ENCODE data around the gene CDH13.

Gene CDH13

GRCh38 chr16:82621781-82622180, 5.0 kb upstream of the CDH13 start:
- POLR2A ChIA-PET: no interaction called here
- no peak for TF ChIP-seq CTCF (IDR thresholded peaks at IDR 0.05; ENCODE audit: control extremely low read depth, extremely low read depth, low read depth, missing control alignments)
- DNase-seq (ENCODE audit: extremely low spot score): no peak
- CTCF ChIA-PET: no interaction called here

DNA sequence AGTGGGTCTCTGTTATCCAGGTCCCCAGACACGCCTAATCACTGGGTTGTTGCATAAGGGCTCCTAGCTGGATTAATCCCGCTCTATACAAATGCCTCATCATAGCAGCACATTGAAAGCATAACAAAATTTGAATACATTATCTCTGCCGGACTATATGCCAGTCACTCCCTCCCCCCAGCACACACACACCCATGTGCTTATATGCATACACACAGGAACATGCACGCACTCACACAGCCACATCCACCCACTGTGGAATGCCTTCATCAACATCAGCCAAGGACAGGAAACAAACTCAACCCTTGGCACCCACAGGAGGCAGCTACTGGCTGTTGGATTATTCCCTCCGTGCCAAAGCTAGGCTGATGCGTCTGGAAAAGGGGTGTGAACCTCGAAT, 3.5 kb upstream of the CDH13 start:
- ChIA-PET CTCF (no interaction called here), POLR2A (no interaction called here)
- no peak for DNase-seq (ENCODE audit: extremely low spot score)
- TF ChIP-seq CTCF (IDR thresholded peaks at IDR 0.05; ENCODE audit: control extremely low read depth, extremely low read depth, low read depth, missing control alignments): no peak

GRCh38 chr16:82625066-82625968, 1.5 kb upstream of the CDH13 start:
- no peak for DNase-seq (ENCODE audit: extremely low spot score)
- no peak for TF ChIP-seq CTCF (IDR thresholded peaks at IDR 0.05; ENCODE audit: control extremely low read depth, extremely low read depth, low read depth, missing control alignments)
- CTCF ChIA-PET: no interaction called here
- POLR2A ChIA-PET: no interaction called here

DNA sequence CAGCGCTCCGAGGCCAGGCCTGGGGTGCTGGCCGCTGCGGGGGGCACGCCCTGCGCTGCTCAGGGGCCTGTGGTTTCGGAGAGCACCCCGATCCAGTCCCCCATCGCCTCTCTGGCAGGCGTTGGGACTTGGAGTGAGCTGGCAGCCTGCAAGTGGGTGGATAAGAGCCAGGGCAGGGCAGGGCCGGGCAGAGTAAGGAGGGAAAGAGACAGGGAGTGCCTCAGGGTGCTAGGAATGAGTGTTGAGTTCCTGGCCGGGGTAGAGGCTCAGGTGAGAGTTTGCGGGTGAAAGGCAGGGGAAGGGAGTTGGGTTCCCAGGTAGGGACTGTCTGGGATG, 1.3 kb downstream of the CDH13 start:
- POLR2A ChIA-PET: no interaction called here
- DNase-seq (ENCODE audit: extremely low spot score): no peak
- CTCF ChIA-PET: interaction anchor here (1.5 kb wide), 1 partner anchor 11 kb away, joined by 5 read pairs; no protein-coding TSS in a partner anchor
- TF ChIP-seq CTCF (IDR thresholded peaks at IDR 0.05; ENCODE audit: control extremely low read depth, extremely low read depth, low read depth, missing control alignments): no peak

GRCh38 chr16:82628711-82629110, 1.9 kb downstream of the CDH13 start:
- TF ChIP-seq CTCF (IDR thresholded peaks at IDR 0.05; ENCODE audit: control extremely low read depth, extremely low read depth, low read depth, missing control alignments): no peak
- ChIA-PET CTCF (interaction anchor here (1.5 kb wide), 1 partner anchor 11 kb away, joined by 5 read pairs; no protein-coding TSS in a partner anchor), POLR2A (no interaction called here)
- no peak for DNase-seq (ENCODE audit: extremely low spot score)

- CTCF ChIA-PET: interaction anchor here (1.1 to 1.5 kb wide), 3 partner anchors 10 to 585 kb away, joined by 3 to 5 read pairs (median 3); no protein-coding TSS in a partner anchor
- POLR2A ChIA-PET: no interaction called here
- DNase-seq (ENCODE audit: extremely low spot score): no peak
- no peak for TF ChIP-seq CTCF (IDR thresholded peaks at IDR 0.05; ENCODE audit: control extremely low read depth, extremely low read depth, low read depth, missing control alignments)
These were observed 2.8 kb downstream of the CDH13 start for GRCh38 chr16:82629441-82630027.

Data from GM10248 (cell line).